ENCODE measurements around the gene GAPVD1. TPM values are rescaled to one million over a fixed set of nuclear protein-coding genes. Genes with fewer than 3 reads are reported as not detected.
"Not testable (repeated sequence)": the region's sequence is repeated elsewhere in the genome, so short reads cannot be mapped to it uniquely, and the experiment has no call there.

Gene GAPVD1
- total and polyA plus RNA-seq, 4 donors: 10.6 to 138 (median 35.2) TPM

DNA sequence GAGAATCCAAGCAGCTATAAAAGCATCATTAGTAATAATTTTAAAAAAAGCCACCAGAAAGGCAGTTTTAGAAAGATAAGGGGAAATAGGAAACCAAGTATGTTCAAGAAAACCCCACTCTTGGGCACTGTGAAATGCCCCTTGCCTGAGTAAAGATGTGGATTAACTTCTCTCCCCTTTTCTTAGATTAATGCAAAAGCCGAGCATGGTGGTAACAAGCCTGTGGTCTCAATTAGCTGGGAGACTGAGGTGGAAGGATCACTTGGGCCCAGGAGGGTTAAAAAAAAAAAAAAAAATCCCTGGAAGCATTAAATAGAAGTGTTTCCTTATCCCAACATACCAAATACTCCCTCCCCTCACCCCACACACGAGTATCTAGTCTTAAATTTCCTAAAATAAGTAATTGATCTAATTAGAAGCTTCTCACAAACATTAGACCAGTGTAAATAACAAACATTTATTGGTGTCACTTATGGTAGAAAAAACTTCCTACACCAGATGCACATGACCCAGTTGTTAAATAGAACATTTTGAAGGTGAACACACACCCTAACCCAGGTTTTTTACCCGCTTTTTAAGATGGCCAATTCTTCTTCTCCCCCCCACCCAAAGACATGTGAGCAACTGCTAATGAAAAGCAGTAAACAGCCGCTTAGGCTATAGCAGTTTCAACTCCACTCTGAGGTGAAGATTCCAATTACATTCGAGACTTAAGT, 25.7 kb upstream of the GAPVD1 start:
- H3K27ac ChIP-seq (ENCODE audit: low read depth in 1 of 2, low read length in 1 of 2): no peak overlapping the region
- DNase-seq: no peak
- WGBS, 2 donors: 53 to 65% methylated on average over 5 of the region's 5 CpGs
- H3K27me3 ChIP-seq (ENCODE audit: control insufficient read depth in 3 of 3, insufficient read depth in 3 of 3, low read length in 2 of 3): no peaks in the 10 kb centered on the region
- no peak for TF ChIP-seq CTCF (IDR thresholded peaks at IDR 0.05; ENCODE audit: control extremely low read depth, extremely low read depth)
- H3K36me3 ChIP-seq (ENCODE audit: control insufficient read depth in 4 of 4, insufficient read depth in 4 of 4, low read length in 4 of 4): peaks cover 28 to 51% (median 42%) of the 10 kb centered on the region in 4 donors
- H3K9me3 ChIP-seq (ENCODE audit: control insufficient read depth in 4 of 4, insufficient read depth in 3 of 4, low read length in 3 of 4): no peaks in the 10 kb centered on the region
- no peak for ATAC-seq (ENCODE audit: insufficient read depth, low FRiP score)
- H3K4me1 ChIP-seq (ENCODE audit: control insufficient read depth in 5 of 5, insufficient read depth in 5 of 5, low read length in 5 of 5): peaks cover 0 to 39% (median 14%) of the 10 kb centered on the region in 5 donors
- peak overlapping the region in 1 of 2 donors; percentile 42 for H3K9ac ChIP-seq (ENCODE audit: insufficient read depth in 1 of 2, low read length in 2 of 2)
- H3K4me3 ChIP-seq: no peak overlapping the region

DNA sequence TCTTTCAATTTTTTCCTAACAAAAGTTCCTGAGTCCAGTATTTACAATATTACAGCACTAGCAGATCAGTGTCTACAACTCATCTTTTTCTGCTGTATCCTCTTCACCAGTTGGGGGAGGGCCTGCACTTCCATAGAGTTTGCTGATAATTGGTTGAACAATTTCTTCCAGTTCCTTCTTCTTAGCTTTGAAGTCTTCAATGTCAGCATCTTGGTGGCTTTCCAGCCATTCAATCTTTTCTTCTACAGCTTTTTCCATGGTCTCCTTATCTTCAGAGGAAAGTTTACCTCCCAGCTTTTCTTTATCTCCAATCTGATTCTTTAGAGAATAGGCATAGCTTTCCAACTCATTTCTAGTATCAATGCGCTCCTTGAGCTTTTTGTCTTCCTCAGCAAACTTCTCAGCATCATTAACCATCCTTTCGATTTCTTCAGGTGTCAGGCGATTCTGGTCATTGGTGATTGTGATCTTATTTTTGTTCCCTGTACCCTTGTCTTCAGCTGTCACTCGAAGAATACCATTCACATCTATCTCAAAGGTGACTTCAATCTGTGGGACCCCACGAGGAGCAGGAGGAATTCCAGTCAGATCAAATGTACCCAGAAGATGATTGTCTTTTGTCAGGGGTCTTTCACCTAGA, 25.0 kb upstream of the GAPVD1 start:
- not testable (repeated sequence) for DNase-seq; H3K9ac ChIP-seq (ENCODE audit: insufficient read depth in 1 of 2, low read length in 2 of 2); H3K4me3 ChIP-seq; H3K9me3 ChIP-seq (ENCODE audit: control insufficient read depth in 4 of 4, insufficient read depth in 3 of 4, low read length in 3 of 4); H3K27me3 ChIP-seq (ENCODE audit: control insufficient read depth in 3 of 3, insufficient read depth in 3 of 3, low read length in 2 of 3); H3K27ac ChIP-seq (ENCODE audit: low read depth in 1 of 2, low read length in 1 of 2); ATAC-seq (ENCODE audit: insufficient read depth, low FRiP score)
- WGBS, 2 donors: 73 to 76% methylated on average over 5 of the region's 5 CpGs
- H3K36me3 ChIP-seq (ENCODE audit: control insufficient read depth in 4 of 4, insufficient read depth in 4 of 4, low read length in 4 of 4): peaks cover 28 to 53% (median 42%) of the 10 kb centered on the region in 4 donors
- peaks cover 0 to 39% (median 14%) of the 10 kb centered on the region in 5 donors for H3K4me1 ChIP-seq (ENCODE audit: control insufficient read depth in 5 of 5, insufficient read depth in 5 of 5, low read length in 5 of 5)

DNA sequence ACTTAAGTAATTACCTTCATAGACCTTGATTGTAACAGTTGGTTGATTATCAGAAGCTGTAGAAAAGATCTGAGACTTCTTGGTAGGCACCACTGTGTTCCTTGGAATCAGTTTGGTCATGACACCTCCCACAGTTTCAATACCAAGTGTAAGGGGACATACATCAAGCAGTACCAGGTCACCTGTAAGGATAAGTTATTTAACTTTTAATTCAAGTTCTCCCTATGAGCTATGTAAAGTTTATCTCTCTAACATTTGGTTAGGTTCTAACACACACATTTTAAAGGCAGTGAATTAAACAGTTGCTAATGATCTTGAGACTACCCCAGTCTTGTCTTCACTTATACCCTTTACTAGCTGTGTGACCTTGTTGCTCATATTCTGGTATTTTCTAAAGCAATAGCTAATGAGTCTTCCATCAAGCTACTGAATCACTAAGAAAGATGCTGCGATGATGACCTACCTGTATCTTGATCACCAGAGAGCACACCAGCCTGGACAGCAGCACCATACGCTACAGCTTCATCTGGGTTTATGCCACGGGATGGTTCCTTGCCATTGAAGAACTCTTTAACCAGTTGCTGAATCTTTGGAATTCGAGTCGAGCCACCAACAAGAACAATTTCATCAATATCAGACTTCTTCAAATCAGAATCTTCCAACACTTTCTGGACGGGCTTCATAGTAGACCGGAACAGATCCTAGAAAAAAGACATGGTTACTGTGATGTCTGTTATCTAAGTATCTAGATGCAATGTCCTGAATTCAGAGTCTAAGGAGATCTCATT, 23.3 kb upstream of the GAPVD1 start:
- DNase-seq: no peak
- H3K9ac ChIP-seq (ENCODE audit: insufficient read depth in 1 of 2, low read length in 2 of 2): peak overlapping the region in 1 of 2 donors; percentile 15
- H3K27ac ChIP-seq (ENCODE audit: low read depth in 1 of 2, low read length in 1 of 2): no peak overlapping the region
- ATAC-seq (ENCODE audit: insufficient read depth, low FRiP score): no peak
- no peaks in the 10 kb centered on the region for H3K9me3 ChIP-seq (ENCODE audit: control insufficient read depth in 4 of 4, insufficient read depth in 3 of 4, low read length in 3 of 4)
- WGBS, 2 donors: 80 to 81% methylated on average over 7 of the region's 7 CpGs
- H3K36me3 ChIP-seq (ENCODE audit: control insufficient read depth in 4 of 4, insufficient read depth in 4 of 4, low read length in 4 of 4): peaks cover 24 to 50% (median 41%) of the 10 kb centered on the region in 4 donors
- no peak for TF ChIP-seq CTCF (IDR thresholded peaks at IDR 0.05; ENCODE audit: control extremely low read depth, extremely low read depth)
- no peaks in the 10 kb centered on the region for H3K27me3 ChIP-seq (ENCODE audit: control insufficient read depth in 3 of 3, insufficient read depth in 3 of 3, low read length in 2 of 3)
- H3K4me3 ChIP-seq: peak overlapping the region; percentile 23
- H3K4me1 ChIP-seq (ENCODE audit: control insufficient read depth in 5 of 5, insufficient read depth in 5 of 5, low read length in 5 of 5): peaks cover 0 to 45% (median 12%) of the 10 kb centered on the region in 5 donors
